Mesendoderm (in vitro differentiated cells): Measurements from ENCODE around the gene PASK.
"Not testable (repeated sequence)": the region's sequence is repeated elsewhere in the genome, so short reads cannot be mapped to it uniquely, and the experiment has no call there.

Source experiments
- DNase-seq: peaks from one replicate; pipeline ENCODE4 v3.0.0; 2013
- H2AK5ac ChIP-seq: 2 replicates; pipeline ENCODE4 v1.6.1; 2013; ENCODE audit warnings: low read length, inconsistent platforms
- H2BK120ac ChIP-seq: 2 replicates; pipeline ENCODE4 v1.6.1; 2013; ENCODE audit warnings: low read depth, mild to moderate bottlenecking, low read length, moderate library complexity, mixed read lengths
- H2BK15ac ChIP-seq: replicated peaks from 2 replicates; pipeline ENCODE4 v1.6.1; 2013; ENCODE audit warnings: low read depth, mild to moderate bottlenecking, moderate library complexity
- H2BK5ac ChIP-seq: 2 replicates; pipeline ENCODE4 v1.6.1; 2013; ENCODE audit warnings: low read length, inconsistent platforms
- H3K18ac ChIP-seq: 2 replicates; pipeline ENCODE4 v1.6.1; 2013; ENCODE audit warnings: mild to moderate bottlenecking, low read length, mixed read lengths
- H3K23ac ChIP-seq: one replicate; pipeline ENCODE4 v1.6.1; 2013; ENCODE audit warnings: low read length
- H3K27ac ChIP-seq: 2 replicates; pipeline ENCODE4 v1.5.1; 2013; ENCODE audit warnings: low read depth, mild to moderate bottlenecking, inconsistent platforms, low read length, moderate library complexity
- H3K27me3 ChIP-seq: 2 replicates; pipeline ENCODE4 v1.6.1; 2013; ENCODE audit warnings: low read length, control low read depth, mild to moderate bottlenecking, inconsistent platforms; ENCODE audit not compliant: insufficient read depth, poor library complexity
- H3K36me3 ChIP-seq: 2 replicates; pipeline ENCODE4 v1.6.1; 2013; ENCODE audit warnings: low read length, inconsistent platforms; ENCODE audit not compliant: control insufficient read depth, insufficient read depth
- H3K4ac ChIP-seq: one replicate; pipeline ENCODE4 v1.6.1; 2013; ENCODE audit warnings: low read depth, mild to moderate bottlenecking, low read length, moderate library complexity
- H3K4me1 ChIP-seq: 2 replicates; pipeline ENCODE4 v1.6.1; 2013; ENCODE audit warnings: low read depth, low read length, inconsistent platforms; ENCODE audit not compliant: control insufficient read depth
- H3K4me2 ChIP-seq: 2 replicates; pipeline ENCODE4 v1.6.1; 2013; ENCODE audit warnings: low read length
- H3K4me3 ChIP-seq: 2 replicates; pipeline ENCODE4 v1.5.1; 2013; ENCODE audit warnings: mild to moderate bottlenecking, low read length
- H3K56ac ChIP-seq: one replicate; pipeline ENCODE4 v1.6.1; 2013; ENCODE audit warnings: low read length
- H3K79me1 ChIP-seq: 2 replicates; pipeline ENCODE4 v1.6.1; 2013; ENCODE audit warnings: low read length, inconsistent platforms
- H3K79me2 ChIP-seq: 2 replicates; pipeline ENCODE4 v1.6.1; 2013; ENCODE audit warnings: mild to moderate bottlenecking, low read length; ENCODE audit not compliant: control insufficient read depth, insufficient read depth
- H3K9ac ChIP-seq: 2 replicates; pipeline ENCODE4 v1.6.1; 2013; ENCODE audit warnings: low read length, inconsistent platforms
- H4K5ac ChIP-seq: one replicate; pipeline ENCODE4 v1.6.1; 2013; ENCODE audit warnings: low read length
- H4K8ac ChIP-seq: one replicate; pipeline ENCODE4 v1.6.1; 2013; ENCODE audit warnings: low read depth, mild to moderate bottlenecking, control low read depth, low read length, moderate library complexity
- WGBS: extraction: QIAGEN DNeasy Blood & Tissue Kit; methylation state at CpG from one replicate; pipeline ENCODE4 v1.1.7; 2013; ENCODE audit warnings: low lambda C conversion rate, missing lambda C conversion rate; ENCODE audit not compliant: insufficient coverage; ENCODE audit errors: extremely low coverage; 5-methylcytosine and 5-hydroxymethylcytosine counted together

Gene PASK

DNA sequence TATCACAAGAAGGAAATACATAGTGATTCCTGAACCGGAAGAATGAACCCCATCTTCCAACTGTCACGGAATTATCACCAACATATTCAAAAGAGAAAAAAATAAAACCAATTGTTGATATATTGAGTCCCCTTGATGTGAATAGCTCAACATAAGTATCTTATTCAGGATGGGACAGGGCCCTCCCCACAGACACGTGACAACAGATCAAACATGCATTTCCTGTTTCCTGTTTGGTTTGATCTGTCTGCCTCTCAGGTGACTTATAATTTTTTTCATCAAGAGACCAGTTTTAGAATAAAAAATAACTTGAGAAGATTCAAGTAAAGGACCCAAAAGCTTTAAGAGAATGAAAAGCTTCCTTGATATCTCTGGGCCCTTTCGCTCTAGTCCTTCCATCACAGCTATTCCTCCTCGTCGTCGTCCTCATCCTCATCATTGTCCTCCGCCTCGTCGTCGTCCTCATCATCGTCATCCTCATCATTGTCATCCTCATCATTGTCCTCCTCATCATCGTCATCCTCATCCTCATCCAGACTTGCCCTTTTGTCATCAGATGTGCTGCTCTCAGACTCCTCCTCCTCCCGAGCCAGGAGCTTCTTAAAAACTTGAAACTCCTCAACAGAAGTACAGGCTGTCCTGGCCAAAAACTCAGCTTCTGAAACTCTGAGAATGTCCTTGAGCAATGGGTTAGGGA is 53.5 kb downstream of the PASK start:
- H3K23ac ChIP-seq, result no peak overlapping the region
- H4K5ac ChIP-seq, result no peak overlapping the region
- WGBS, result 100% methylated on average over 6 of the region's 14 CpGs
- H3K27me3 ChIP-seq, result no peaks in the 10 kb centered on the region
- H3K36me3 ChIP-seq, result peaks cover 6% of the 10 kb centered on the region
- H3K79me2 ChIP-seq, result peaks cover 8% of the 10 kb centered on the region
- no peaks in the 10 kb centered on the region for H3K4me1 ChIP-seq
- H2BK15ac ChIP-seq, result no peak overlapping the region
- no peak overlapping the region for H3K4ac ChIP-seq
- DNase-seq, result no peak
- H3K18ac ChIP-seq, result no peak overlapping the region
- H3K27ac ChIP-seq, result no peak overlapping the region
- no peak overlapping the region for H2BK5ac ChIP-seq
- no peak overlapping the region for H4K8ac ChIP-seq
- peaks cover 18% of the 10 kb centered on the region for H3K79me1 ChIP-seq
- no peak overlapping the region for H2AK5ac ChIP-seq
- H2BK120ac ChIP-seq, result no peak overlapping the region
- no peak overlapping the region for H3K9ac ChIP-seq
- H3K4me3 ChIP-seq, result no peak overlapping the region
- H3K56ac ChIP-seq, result no peak overlapping the region
- H3K4me2 ChIP-seq, result no peak overlapping the region

DNA sequence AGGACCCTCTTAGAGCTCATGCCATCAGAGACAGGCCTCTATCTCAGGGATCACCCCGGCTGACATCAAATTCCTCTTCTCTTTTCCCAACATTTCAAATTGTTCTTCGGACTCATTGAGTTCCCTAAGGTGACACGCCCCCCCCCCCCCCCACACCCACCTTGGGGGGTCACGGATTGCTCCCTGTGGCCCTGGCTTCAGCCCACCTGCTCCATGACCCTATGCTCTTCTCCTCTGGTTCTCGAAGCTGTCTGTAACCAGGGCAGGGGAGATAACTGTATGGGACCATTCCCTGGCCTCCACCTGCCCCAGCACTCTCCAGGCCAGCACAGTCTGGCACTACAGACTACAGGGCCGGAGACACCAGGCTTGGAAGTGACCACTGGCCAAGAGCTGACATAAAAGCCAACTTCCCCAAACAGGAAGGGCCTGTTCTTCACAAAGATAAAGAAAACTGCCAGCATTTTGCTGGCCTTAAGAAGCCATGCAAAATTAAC is 54.3 kb downstream of the PASK start:
- no peaks in the 10 kb centered on the region for H3K4me1 ChIP-seq
- no peak overlapping the region for H2BK120ac ChIP-seq
- H3K4me2 ChIP-seq, result no peak overlapping the region
- H3K79me1 ChIP-seq, result peaks cover 15% of the 10 kb centered on the region
- no peaks in the 10 kb centered on the region for H3K27me3 ChIP-seq
- H3K79me2 ChIP-seq, result peaks cover 6% of the 10 kb centered on the region
- H3K4ac ChIP-seq, result no peak overlapping the region
- peaks cover 6% of the 10 kb centered on the region for H3K36me3 ChIP-seq
- no peak overlapping the region for H3K9ac ChIP-seq
- H3K4me3 ChIP-seq, result no peak overlapping the region
- H3K27ac ChIP-seq, result no peak overlapping the region
- DNase-seq, result no peak
- no peak overlapping the region for H3K23ac ChIP-seq
- no peak overlapping the region for H2BK15ac ChIP-seq
- H4K8ac ChIP-seq, result no peak overlapping the region
- WGBS, result no CpG with 5 or more reads among the region's 6 CpGs
- no peak overlapping the region for H3K18ac ChIP-seq
- no peak overlapping the region for H3K56ac ChIP-seq
- no peak overlapping the region for H4K5ac ChIP-seq
- no peak overlapping the region for H2AK5ac ChIP-seq
- no peak overlapping the region for H2BK5ac ChIP-seq

DNA sequence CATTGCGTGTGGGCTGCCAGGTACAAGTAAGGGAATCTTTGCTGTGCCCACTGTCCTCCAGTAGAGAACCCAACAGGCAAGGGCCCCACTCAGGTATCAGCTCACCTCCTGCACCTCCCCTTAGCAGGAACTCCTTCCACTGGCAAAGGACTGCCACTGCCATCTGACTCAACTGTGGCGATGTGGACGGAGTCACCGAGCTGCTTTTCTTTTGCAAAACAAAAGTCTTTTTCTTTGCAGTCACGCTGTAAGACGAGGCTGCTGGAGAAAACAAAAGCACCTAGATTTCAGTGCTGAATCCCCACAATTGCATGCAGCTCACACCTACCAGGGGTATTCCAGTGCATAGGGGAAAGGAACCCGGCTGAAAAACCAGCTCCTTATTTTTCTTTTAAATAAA is 55.1 kb downstream of the PASK start:
- Histone ChIP-seq H3K4ac (no peak overlapping the region), H3K56ac (no peak overlapping the region), H3K4me3 (no peak overlapping the region), H4K8ac (no peak overlapping the region), H3K23ac (no peak overlapping the region), H3K79me2 (no peaks in the 10 kb centered on the region), H3K27me3 (no peaks in the 10 kb centered on the region), H3K4me1 (no peaks in the 10 kb centered on the region), H2BK5ac (no peak overlapping the region), H3K27ac (no peak overlapping the region), H3K79me1 (peaks cover 11% of the 10 kb centered on the region), H2AK5ac (no peak overlapping the region), H3K4me2 (no peak overlapping the region), H4K5ac (no peak overlapping the region), H2BK120ac (no peak overlapping the region), H3K9ac (no peak overlapping the region), H2BK15ac (no peak overlapping the region), H3K18ac (no peak overlapping the region), H3K36me3 (peaks cover 6% of the 10 kb centered on the region)
- DNase-seq, result no peak
- WGBS, result no CpG with 5 or more reads among the region's 7 CpGs

DNA sequence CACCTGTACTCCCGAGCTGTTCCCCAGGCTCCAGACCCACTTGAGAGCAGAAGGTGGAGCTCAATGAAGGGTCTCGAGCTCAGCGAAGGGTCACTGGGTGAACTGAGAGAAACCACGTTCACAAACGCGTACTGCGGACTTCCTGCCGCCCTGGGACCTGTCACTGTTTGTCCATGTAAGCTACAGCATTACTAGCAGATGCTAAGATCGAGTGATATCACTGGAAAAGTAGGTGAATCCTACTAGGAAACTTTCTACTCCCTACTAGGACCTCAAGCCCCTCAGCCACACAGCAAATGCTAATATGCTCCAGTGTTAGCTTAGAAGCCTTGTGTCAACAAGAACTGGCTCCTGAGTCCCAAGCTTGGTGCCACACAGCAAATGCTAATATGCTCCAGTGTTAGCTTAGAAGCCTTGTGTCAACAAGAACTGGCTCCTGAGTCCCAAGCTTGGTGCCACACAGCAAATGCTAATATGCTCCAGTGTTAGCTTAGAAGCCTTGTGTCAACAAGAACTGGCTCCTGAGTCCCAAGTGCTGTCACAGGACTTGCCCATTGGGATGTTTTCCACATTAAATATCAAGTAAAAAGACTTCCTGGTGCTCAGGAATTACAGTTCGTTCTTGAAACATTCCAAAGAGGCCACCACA is 56.0 kb downstream of the PASK start:
- not testable (repeated sequence) for DNase-seq, H2BK5ac ChIP-seq, H3K36me3 ChIP-seq, H3K79me1 ChIP-seq, H2AK5ac ChIP-seq, H4K8ac ChIP-seq, H3K18ac ChIP-seq, H3K23ac ChIP-seq, H2BK120ac ChIP-seq, H3K27me3 ChIP-seq, H3K27ac ChIP-seq, H3K4me3 ChIP-seq, H3K4ac ChIP-seq, H3K9ac ChIP-seq, H2BK15ac ChIP-seq, H3K56ac ChIP-seq, H3K4me2 ChIP-seq, H4K5ac ChIP-seq, H3K79me2 ChIP-seq, H3K4me1 ChIP-seq
- no CpG with 5 or more reads among the region's 10 CpGs for WGBS

DNA sequence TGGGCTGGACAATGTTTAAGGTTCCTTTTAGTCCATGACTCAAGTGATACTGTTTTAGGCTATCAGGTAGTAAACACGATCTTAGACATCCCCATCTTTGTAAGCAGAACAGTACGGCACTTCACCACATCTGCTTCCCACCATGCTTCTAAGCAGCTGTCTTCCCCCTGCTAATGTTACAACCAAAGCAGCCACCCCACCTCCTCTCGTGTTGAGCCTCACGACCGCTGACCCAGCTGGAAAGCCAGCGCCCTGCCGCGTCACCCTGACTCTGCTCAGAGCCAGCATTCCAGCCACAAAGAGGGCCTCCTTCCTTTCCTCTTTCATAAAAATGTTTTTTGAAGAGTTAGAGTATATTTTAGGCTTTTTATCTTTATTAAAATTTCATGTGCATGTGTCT is 56.6 kb downstream of the PASK start:
- H3K36me3 ChIP-seq, result peaks cover 10% of the 10 kb centered on the region
- H3K18ac ChIP-seq, result no peak overlapping the region
- no CpG with 5 or more reads among the region's 8 CpGs for WGBS

More for the DNA sequence above, 56.6 kb downstream of the PASK start:
- no peak overlapping the region for H3K27ac ChIP-seq
- no peak overlapping the region for H3K23ac ChIP-seq
- H3K56ac ChIP-seq, result no peak overlapping the region
- no peak overlapping the region for H2BK15ac ChIP-seq
- H4K5ac ChIP-seq, result no peak overlapping the region
- H2BK120ac ChIP-seq, result no peak overlapping the region
- no peak overlapping the region for H3K4me2 ChIP-seq
- DNase-seq, result no peak
- H3K27me3 ChIP-seq, result no peaks in the 10 kb centered on the region
- peaks cover 8% of the 10 kb centered on the region for H3K79me1 ChIP-seq
- H3K4ac ChIP-seq, result no peak overlapping the region
- no peak overlapping the region for H2AK5ac ChIP-seq
- H2BK5ac ChIP-seq, result no peak overlapping the region
- no peaks in the 10 kb centered on the region for H3K4me1 ChIP-seq
- no peaks in the 10 kb centered on the region for H3K79me2 ChIP-seq
- H3K4me3 ChIP-seq, result no peak overlapping the region
- no peak overlapping the region for H3K9ac ChIP-seq
- H4K8ac ChIP-seq, result no peak overlapping the region
